Epithelial cell of proximal tubule (primary cell): ENCODE results near the gene SELENOT. TPM values are rescaled to one million over a fixed set of nuclear protein-coding genes. Genes with fewer than 3 reads are reported as not detected.

ENCODE experiments used
- DNase-seq: peaks from one replicate; pipeline ENCODE4 v3.0.0-alpha.2; 2011; ENCODE audit warnings: low read depth
- H3K4me3 ChIP-seq: 2 replicates; pipeline ENCODE4 v1.5.1; 2011; ENCODE audit warnings: low read depth, mild to moderate bottlenecking, low read length
- CTCF ChIP-seq: conservative IDR thresholded peaks from 2 replicates; pipeline ENCODE4 v1.5.1; 2012; ENCODE audit warnings: low read depth, mild to moderate bottlenecking, low read length
- total RNA-seq: library from RNA; depleted of rRNA; stranded (reverse); fragments of >200 nt; gene quantifications from 2 replicates; pipeline ENCODE4 v1.2.3, GENCODE V29; 2015

The SELENOT gene
- total RNA-seq, result 104 and 108 TPM in 2 replicates

GRCh38 chr3:150603153-150603979 is at the start of gene SELENOT:
Gene SELENOT, plus strand, starts transcription at chr3:150603321. Its CDS starts 42 bp downstream, at chr3:150603363.
- DNase-seq, result peak; percentile 68
- peak; percentile 11 for TF ChIP-seq CTCF
- H3K4me3 ChIP-seq, result peak within 1 kb of the TSS; percentile 93

- DNase-seq, result no peak
- H3K4me3 ChIP-seq, result no peak overlapping the region
- TF ChIP-seq CTCF, result no peak
These were observed 47.2 kb upstream of the SELENOT start for GRCh38 chr3:150555859-150556436.

- no peak for TF ChIP-seq CTCF
- DNase-seq, result no peak
- no peak overlapping the region for H3K4me3 ChIP-seq
These were observed 46.3 kb upstream of the SELENOT start for GRCh38 chr3:150556792-150557191.

GRCh38 chr3:150557725-150558124 is 45.4 kb upstream of the SELENOT start:
- H3K4me3 ChIP-seq, result no peak overlapping the region
- DNase-seq, result no peak
- no peak for TF ChIP-seq CTCF

- no peak overlapping the region for H3K4me3 ChIP-seq
- TF ChIP-seq CTCF, result no peak
- DNase-seq, result no peak
These were observed 38.9 kb upstream of the SELENOT start for GRCh38 chr3:150564243-150564642.

GRCh38 chr3:150567328-150567727 is 35.8 kb upstream of the SELENOT start:
- no peak for DNase-seq
- no peak overlapping the region for H3K4me3 ChIP-seq
- no peak for TF ChIP-seq CTCF
